22Rv1 (cell line): ENCODE measurements around the gene GRAMD1B.

ENCODE experiments used
- H3K27ac ChIP-seq: fragments of 450-650 bp; 2 replicates; pipeline ENCODE4 v1.5.1; 2017
- ZFX ChIP-seq: fragments of 450-650 bp; IDR thresholded peaks from 2 replicates; pipeline ENCODE4 v1.6.1; 2017; ENCODE audit warnings: antibody characterized with exemption, borderline replicate concordance
- TF ChIP-seq, protein P1 (sequence below): fragments of 450-650 bp; IDR thresholded peaks from 2 replicates; pipeline ENCODE4 v1.5.1; 2017; ENCODE audit warnings: mild to moderate bottlenecking

GRAMD1B gene

DNA sequence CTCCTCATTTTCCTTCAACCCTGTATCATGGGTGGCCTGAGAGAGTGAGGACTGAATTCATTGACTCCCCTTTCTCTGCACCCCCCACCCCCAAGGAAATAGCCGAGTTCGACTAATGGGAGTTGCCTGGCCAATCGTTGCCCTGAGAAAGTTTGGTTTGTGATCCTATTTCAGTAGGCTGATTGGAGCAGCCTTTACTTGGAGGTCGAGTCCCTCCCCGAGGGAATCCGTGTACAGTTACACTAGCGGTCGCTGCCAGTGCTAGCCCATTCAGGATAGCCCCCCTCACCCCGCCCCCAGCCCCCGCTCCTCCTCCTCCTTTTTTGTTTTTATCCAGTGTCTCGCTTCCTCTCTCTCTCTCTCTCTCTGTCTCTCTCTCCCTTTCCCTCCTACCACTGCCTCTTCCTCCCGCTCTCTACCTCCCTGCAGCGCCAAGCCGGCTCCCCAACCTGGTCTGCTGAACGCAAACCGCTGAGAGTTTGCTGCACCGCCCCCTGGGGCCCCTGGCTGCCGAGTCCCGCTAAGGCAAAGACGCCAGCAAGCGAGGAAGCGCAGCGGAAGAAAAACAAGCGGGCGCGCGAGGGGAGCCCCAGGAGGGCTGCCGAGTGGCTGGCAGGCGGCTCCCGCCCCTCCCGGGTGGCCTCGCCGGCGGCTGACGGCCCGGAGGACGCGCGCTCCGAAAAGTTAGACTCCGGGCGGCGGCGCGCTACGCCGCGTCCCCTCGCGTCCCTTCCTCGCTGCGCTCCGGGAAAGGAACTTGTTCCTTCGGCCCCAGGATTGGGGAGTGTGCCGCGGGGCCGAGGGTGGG is at the start of gene GRAMD1B:
GRAMD1B (plus strand) TSS at position 357 of the 808 bp plus-strand sequence. CDS start 524 bp downstream, outside the sequence.
- no peak within 1 kb of the TSS for H3K27ac ChIP-seq
- TF ChIP-seq, protein P1, sequence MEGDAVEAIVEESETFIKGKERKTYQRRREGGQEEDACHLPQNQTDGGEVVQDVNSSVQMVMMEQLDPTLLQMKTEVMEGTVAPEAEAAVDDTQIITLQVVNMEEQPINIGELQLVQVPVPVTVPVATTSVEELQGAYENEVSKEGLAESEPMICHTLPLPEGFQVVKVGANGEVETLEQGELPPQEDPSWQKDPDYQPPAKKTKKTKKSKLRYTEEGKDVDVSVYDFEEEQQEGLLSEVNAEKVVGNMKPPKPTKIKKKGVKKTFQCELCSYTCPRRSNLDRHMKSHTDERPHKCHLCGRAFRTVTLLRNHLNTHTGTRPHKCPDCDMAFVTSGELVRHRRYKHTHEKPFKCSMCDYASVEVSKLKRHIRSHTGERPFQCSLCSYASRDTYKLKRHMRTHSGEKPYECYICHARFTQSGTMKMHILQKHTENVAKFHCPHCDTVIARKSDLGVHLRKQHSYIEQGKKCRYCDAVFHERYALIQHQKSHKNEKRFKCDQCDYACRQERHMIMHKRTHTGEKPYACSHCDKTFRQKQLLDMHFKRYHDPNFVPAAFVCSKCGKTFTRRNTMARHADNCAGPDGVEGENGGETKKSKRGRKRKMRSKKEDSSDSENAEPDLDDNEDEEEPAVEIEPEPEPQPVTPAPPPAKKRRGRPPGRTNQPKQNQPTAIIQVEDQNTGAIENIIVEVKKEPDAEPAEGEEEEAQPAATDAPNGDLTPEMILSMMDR: no peak
- no peak for TF ChIP-seq ZFX

DNA sequence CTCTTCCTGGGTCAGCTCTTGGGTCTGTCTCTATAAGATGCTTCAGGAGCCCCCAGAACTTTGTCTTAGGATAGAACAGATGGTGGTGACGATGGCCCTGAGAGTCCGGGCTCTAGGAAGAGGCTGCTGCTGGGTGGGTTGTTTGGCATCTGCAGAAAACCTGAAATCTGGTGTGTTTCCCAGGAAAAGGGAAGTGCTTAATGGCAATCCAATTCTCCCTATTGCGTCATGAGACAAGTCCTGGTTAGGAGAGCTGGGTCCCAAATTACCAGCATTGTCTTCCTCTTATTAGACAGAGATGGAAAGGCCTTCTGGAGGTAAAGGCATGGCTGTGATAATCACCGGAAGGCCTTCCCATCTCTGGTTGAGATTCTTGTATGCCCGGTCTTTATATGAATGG is 48.9 kb upstream of the GRAMD1B start:
- no peak overlapping the region for H3K27ac ChIP-seq
- no peak for TF ChIP-seq ZFX
- TF ChIP-seq, protein P1: no peak

DNA sequence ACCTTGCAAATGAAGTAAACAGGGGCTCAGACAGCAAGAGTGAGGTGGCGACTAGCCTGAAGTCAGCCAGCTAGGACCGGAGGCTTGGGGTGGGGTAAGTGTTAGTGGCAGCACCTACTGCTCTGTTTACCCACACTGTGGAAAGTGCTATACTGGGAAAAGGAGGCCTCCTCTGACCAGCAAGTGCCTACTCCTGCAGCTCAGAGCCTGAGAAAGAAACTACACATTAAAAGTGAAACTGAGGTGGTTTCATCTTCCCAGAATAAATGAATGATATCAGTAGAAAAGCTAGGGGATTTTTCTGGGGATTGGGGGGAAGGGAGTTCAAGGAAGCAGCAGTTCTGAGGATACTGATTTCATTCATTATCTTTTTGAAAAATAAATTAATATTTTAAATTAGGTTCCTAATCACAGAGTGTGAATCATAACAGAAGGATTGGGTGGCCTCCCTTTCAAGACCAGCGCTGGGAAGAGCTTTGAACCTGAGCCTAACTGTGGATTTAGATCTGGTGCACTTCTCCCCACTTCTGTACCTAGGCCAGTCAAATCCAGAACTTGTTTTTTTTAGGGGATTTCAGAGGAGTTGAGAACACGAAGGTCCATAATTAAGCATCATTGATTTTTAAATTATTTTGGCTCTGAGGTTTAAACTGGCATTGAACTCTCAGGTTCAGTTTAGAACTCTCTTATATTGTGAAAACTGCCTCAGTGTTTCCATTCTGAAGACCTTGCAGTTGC is 48.1 kb upstream of the GRAMD1B start:
- no peak overlapping the region for H3K27ac ChIP-seq
- TF ChIP-seq ZFX: no peak
- TF ChIP-seq, protein P1: no peak

DNA sequence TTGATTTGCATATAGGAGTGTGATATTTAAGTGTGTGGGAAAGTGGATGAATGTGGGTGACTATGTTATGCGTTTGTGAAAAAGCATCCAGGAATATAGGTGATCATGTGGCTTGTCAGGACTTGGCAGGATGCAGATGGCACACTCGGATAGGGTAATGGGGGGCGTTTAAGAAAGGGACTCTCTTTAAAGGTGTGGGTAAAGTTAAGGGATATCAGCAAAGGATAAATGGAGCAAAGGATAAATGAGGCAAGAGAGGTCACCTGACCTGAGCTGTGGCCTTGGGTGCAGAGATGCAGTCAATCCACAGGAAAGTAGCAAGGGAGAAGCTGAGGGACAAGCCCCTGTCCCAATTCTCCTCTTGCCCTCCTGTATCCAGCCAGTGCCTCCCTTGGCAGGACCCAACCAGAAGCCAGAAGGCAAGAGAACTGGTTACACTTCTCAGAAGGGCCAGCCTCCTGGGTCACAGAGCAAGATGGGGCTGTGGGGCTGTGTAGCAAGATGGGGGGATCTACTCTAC is 47.5 kb upstream of the GRAMD1B start:
- no peak overlapping the region for H3K27ac ChIP-seq
- no peak for TF ChIP-seq ZFX
- TF ChIP-seq, protein P1: no peak

DNA sequence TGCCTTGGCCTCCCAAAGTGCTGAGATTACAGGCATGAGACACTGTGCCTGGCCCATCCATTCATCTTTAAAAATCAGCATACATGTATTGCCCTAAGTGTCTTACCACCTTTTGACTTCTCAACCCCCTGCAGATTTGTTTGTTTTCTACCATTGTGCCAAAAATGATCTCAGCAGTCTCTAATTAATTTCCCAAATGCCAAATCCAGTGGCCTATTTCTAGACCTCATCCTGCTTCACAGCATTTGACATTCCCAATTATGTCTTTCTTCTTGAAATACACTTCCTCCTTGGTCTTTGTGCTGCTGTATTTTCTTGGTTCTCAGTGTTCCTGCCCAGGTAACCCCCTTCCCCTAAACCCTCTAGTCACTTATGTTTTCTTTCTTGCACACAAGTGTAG is 46.0 kb upstream of the GRAMD1B start:
- TF ChIP-seq, protein P1: no peak
- no peak for TF ChIP-seq ZFX
- no peak overlapping the region for H3K27ac ChIP-seq

DNA sequence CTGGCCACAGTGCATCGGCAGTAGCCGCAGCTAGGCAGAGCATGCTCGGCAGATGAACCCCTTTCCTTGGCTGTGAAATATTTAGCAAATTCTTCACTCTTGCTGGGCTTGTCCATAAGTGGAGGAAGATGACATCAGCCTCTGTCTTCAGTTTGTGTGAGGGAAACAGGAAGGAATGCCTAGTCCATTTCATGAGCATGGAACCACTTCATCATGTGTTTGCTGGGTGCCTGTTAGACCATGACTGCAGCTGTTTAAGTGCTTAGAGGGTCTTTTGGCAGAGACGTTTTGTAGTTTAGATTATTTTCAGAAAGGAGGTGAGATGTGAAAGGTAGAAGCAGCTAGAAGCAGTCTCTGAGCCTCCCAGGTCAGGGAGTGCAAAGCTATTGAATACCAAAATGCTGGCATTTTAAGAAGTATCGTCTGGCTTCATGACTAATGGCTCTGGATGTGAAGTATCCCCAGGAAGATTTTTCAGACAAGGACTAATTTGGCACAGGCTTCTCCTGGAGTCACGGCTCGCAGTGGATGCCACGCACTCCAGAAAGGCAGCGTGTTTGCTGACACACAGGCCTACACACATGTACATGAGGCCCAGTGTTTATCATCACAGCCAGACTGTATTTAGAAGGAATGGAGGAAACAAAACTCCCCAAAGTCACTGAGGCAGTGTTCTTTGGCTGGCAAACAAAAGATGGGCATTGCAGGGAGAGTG is 43.1 kb upstream of the GRAMD1B start:
- H3K27ac ChIP-seq: no peak overlapping the region

More for the DNA sequence above, 43.1 kb upstream of the GRAMD1B start:
- no peak for TF ChIP-seq ZFX
- TF ChIP-seq, protein P1: no peak
